CD4-positive, alpha-beta T cell treated with Interleukin-6 for 4 hours (primary cell): ENCODE data around the gene SORL1.
"Not testable (repeated sequence)": the region's sequence is repeated elsewhere in the genome, so short reads cannot be mapped to it uniquely, and the experiment has no call there.

ENCODE experiments used
- DNase-seq: peaks from one replicate; pipeline ENCODE4 v3.0.0-alpha.2; 2020; ENCODE audit warnings: mixed read lengths

SORL1 gene

DNA sequence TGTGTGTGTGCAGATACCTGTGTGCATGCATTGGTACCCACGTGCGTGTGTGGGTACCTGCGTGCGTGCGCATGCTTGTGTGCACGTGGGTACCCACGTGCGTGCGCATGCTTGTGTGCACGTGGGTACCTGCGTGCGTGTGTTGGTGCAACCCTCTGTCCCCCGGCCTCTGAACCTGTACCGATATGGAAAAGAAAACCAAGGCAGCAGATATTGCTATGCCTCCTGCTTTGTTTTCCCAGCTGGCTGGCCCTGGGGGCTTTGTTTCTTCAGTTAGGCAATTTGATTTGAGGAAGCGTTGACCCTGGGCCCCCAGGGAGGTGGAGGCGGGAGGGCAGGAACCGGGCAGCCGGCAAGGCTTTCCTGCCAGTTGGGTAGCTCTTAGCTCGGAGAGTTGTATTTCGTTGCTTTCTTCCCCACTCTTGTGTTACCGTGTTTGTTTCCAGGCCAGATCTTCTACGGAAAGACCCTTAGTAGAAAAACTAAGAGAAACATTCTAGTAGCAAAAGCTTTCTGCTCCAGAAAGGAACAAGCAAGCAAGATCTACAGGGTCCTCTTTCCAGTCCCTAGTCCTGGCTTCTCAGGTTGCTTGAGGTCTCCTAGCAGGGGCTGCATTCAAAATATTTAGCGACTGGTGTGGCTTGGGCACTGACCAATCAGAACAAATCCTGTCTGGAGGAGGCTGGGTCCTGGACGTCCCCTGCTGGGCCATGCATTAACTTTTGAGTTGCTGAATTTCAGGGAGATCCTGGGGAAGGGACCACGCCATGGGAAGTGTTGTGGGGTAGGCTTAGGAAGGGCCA, 27.0 kb downstream of the SORL1 start:
- DNase-seq: no peak

DNA sequence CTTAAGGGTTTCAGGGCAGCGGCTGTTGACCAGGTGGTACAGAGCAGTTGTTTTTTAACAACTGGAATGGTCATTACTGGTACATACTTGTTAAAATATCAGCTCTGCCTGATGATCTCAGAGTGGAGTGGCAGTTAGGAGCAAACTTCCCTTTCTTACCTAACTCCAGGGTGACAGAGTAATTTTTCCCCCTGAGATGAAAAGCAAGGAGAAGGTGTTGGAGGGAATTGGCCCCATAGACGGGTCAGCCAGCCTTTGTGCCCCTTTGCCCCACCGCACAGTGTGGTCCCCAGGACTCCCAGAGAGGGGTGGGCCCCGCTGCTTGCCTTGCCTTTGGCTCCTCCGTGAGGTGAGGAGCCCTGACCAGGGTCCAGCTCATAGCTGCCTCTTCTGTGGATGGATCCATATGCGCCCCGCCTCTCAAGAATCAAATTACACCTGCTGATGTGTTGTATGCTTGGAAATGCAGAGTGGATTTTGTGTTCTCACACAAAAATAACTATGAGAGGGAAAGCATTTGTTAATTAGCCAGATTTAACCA, 27.7 kb downstream of the SORL1 start:
- no peak for DNase-seq

DNA sequence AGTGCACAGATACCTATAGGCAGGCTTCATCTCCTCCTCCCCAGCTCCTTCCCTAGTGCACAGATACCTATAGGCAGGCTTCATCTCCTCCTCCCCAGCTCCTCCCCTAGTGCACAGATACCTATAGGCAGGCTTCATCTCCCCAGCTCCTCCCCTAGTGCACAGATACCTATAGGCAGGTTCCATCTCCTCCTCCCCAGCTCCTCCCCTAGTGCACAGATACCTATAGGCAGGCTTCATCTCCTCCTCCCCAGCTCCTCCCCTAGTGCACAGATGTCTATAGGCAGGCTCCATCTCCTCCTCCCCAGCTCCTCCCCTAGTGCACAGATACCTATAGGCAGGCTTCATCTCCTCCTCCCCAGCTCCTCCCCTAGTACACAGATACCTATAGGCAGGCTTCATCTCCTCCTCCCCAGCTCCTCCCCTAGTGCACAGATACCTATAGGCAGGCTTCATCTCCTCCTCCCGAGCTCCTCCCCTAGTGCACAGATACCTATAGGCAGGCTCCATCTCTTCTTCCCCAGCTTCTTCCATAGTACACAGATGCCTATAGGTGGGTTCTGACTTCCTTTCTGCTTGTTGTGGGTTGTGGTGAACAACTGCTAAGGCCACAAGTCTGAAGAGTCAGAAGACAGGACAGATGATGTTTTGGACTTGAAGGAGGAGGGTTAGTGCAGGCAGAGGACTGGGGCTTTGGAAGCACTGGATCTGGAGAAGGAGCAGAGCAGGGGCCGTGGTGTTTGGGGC, 29.5 kb downstream of the SORL1 start:
- DNase-seq: peak; percentile 63

DNA sequence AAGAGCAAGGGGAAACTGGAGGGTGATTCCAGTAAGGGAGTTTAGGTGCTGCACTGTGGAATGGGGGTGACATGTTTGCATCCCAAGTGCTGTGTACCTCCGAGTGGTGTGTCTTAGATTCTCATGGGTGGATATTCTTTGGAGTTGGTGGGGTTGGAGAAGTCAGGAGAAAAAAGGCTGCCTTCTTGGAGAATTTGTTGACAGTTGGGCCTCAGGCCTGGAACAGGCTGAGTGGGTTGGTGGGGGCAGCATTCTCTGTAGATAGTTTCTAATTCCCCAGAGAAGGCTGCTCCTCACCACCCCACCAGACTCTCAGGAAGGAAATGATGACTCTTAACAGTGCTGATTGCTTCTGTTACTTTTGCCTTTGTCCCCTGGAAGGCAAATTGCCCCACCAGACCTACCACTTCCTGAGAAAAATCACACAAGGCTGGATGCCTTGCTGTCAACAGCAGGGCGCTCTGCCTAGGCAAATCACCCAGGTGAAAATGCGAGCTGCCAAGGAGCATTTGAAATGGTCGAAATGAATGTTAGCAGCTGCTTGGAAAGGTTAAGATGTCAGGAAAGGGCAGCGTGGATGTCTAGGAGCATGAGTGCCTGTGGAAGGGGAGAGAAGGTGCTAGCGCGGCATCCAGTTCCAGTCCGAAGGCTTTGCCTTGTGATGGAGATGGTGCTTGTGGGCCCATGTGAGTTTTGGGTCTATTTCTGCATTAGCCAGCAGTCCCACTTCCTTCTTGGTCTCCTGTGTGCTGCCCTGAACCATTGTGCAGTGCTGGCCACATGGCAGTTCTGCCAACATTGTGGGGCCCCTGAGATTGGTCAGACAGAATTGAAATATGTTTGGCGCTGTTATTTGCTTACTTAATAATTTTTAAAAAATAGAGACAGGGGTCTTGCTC, 30.4 kb downstream of the SORL1 start:
- peak; percentile 80 for DNase-seq

DNA sequence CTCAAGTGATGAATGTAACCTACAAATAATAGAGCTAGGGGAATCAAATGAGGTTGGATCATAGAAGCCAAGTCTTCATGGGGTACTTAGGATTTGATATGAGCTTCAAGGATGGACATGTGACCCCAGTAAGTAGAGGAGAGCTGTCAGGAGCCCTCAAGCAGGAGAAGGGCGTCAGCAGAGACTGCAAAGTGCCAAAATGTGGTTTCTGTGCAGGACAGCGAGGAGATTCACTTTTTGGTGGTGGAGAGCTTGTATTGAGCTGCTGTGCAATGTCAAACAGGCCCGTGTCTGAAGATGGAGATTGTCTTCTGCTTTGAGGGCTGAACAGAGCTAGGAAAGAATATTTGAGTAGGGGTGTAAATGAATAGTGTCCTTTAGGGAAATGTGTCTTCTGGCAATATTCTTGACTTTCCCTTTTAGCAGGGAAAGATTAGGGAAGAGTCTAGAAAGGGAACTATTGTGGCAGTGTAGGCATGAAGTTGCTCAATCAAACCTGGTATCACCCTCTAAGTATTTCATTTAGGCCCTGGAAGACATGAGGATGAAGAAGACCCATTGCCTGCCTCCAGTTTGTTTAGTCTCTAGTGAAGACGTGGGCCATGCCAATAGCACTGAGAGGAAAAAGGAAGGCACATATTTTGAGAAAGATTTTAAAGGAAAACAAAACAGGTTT, 31.8 kb downstream of the SORL1 start:
- DNase-seq: no peak

DNA sequence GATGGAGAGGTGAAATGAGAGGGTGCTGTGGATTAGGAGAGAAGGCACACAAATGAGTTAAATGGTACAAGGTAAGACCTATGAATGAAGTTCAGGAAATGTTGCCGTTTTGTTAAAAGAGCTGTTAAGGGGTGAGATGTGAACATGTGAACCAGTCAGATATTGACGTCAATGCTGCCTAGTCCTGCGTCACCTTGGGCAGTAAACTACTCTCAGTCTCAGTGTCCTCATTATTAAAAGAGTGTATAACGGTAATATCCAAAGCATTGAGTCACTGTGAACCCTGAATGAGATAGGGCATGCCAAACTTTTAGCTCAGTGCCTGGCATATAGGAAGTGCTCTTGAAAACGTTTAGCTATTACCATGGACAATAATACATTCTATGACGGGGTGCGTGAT, 33.1 kb downstream of the SORL1 start:
- DNase-seq: no peak

DNA sequence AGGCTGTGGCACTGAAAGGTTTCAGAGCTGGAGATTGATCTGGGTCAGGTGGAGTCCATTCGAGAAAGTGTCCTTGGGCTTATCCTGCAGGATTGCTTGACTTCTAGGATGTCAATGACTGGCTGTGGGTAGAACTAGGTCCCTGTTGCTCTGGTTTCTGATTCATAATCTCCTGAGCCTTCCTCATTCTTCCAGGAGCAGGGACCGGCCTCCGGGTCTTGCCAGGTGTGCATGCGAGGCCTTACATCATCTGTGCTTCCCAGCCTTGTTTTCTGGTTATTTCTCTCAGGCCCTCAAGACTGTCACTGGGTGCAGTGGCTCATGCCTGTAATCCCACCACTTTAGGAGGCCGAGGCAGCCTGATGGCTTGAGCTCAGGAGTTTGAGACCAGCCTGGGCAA, 33.9 kb downstream of the SORL1 start:
- DNase-seq: no peak

DNA sequence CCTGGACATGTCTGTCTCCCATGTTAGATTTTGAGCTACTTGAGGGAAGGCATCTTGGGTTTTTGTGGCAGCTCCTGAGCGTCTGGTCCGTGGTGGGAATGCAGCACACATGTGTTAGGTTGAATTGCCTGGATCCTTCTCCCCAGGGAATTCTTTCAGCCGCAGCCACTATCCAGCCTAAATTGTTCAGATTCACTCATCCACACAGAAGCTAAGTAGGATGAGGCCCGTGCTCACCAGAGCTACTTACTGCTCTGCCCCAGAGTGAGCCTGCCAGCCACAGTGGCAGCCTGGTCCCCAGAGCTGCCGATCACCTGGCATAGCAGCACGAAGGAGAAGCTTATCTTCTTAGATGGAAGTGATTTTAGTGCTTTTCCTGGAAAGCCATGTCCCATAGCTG, 35.1 kb downstream of the SORL1 start:
- DNase-seq: no peak

DNA sequence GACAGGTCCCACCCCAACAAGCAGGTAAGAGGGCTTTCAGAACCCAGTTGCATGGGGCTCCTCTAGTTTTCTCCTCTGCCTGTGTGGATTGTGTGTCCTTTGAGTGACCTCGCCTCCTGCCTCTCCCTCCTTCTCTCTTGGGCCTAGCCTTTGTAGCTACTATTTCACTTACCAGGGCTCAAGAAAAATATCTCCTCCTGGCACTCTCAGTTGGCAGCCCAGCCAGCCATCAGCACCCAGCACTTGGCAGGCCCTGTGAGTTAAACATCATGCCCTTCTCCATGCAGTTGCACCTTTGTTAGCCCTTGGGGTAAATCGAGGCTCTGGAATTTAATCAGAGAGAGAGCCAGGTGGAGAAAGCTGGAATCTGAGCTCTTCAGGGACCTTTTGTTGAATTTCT, 36.1 kb downstream of the SORL1 start:
- no peak for DNase-seq

DNA sequence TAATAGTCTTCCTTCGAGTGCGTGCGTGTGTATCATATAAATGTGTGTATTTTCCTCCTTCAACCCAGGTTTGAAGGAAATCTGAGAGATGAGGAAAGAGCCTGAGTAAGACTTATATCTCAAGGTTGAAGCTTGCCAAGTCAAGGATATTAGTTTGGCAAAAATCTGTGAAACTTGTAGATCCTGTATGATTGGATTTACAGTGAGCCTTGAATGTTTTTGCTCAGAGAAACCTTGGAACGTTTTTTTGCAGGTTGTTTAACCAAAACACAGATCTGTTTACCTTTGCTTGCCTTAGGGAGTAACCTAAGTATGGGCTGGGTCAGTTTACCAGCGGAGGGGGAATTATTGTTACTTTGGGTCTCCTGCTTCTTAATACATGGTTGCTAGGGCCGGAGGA, 36.5 kb downstream of the SORL1 start:
- no peak for DNase-seq

DNA sequence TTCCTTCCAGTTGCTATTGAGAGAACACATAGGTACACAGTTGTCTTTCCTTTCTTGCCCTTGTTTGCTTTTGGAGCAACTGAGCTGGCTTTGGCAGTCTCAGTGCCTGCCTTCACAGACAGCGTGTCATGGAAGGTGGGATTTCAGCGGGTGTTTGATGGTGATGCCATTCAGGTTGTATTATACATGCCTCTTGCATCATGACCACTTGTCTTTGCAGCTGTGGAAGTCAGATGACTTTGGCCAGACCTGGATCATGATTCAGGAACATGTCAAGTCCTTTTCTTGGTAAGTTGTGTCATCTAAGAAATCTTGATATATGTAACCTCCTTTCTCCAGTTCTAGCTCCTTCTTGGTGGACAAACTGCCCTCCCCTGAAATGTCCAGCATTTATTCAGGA, 37.7 kb downstream of the SORL1 start:
- no peak for DNase-seq

DNA sequence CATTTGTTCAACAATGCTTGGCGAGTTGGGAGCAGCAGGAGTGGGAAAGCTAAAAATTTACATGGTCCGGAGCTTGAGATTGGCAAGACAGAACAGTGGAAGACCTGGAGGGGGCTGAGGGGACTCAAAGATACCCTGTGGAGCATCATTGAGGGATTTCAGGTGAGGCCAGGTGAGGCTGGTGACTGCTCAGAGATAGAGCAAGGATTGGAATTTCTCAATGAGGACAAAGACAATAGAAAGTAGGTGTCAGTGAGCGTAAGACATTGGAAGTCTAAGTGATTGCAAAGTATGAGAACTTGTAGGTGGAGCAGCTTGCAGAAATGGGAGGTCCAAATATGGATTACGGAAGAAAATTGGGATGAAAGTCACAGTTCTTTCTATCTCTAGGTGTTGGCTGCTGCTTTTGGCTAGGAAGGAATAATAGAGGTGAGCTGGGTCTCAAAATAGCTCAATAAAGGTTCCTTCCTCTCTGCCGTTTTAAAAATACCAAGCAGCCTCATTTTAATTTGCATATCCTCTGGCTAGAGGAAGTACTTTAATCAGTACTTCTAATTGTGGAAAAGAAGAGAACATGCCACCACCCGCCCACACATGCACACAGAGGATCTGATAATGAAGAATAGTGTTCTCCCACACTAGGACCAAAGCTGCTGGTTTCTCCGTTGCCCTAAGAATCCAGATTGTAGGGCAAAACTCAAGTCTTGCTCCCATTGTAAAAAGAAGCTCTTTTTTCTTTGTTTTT, 42.4 kb downstream of the SORL1 start:
- peak; percentile 56 for DNase-seq

DNA sequence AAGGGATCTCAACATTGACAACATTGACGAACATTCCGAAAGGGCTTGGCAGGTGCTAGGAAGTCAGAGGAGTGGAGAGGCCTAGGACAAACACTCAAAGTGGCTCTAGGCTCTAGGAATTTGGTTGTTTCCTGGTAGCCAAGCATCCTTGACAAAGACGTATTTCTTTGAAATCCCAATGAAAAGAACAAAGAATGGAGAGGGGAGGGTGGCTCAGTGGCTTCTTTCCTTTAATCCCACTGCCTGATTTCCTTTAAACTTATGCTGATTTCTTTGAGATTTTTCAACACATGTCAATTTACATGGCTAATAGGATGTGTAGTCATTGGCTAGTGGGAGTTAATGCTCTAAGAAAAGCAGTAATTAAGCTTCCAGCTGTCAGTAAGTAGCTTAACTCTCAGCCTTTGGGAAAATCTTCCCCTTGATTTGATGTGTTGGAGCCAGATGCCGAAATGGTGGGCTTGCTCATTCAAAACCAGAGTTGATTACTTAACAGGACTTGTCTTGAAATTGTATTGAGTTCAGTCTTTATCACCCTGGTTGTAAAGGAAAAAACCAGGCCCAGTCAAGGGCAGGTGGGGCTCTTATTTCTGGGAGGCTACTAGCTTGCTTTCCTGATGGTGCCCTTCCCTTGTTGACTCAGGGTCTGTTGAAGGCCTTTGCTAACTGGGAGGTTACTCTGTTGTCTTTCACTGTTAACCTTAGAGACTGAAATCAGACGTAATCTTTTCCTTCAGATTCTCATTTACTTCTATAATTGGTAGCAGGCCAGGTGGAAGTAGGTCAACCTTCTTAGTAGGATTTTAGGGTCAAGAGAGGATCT, 45.3 kb downstream of the SORL1 start:
- no peak for DNase-seq

DNA sequence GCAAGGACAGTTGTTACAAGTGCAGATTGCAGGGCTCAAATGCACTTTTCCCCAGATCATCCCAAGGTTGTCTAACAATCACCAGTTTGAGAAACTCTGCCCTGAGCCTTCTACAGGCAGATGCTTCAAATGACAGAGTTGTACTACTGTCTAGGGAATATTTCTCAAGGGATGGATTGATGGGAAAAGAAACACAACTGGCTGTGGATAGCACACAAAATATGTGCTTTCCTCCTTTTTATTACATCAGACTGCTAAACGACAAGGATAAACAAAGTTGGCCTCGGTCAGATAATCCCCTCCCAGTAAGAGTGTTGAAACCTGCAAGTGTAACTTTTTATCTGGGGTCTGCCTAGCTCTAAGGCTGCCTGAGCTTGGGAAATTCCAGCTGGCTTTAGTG, 47.3 kb downstream of the SORL1 start:
- DNase-seq: no peak

DNA sequence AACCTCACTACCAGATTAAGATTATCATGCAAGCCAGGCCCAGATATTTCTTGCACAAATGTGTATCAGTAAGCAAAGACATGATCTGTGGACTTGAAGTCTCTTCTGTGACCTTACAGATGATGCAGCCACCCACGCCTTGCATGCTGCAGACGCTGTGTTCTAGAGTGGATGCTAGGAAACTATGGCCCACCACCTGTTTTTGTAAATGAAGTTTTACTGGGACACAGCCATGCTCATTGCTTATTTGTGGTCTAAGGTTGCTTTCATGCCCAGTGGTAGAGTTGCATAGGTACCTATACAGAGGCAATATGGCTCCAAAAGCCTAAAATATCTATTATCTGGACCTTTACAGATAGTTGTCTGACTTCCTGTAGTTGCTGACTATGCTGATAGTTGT, 48.2 kb downstream of the SORL1 start:
- DNase-seq: no peak

DNA sequence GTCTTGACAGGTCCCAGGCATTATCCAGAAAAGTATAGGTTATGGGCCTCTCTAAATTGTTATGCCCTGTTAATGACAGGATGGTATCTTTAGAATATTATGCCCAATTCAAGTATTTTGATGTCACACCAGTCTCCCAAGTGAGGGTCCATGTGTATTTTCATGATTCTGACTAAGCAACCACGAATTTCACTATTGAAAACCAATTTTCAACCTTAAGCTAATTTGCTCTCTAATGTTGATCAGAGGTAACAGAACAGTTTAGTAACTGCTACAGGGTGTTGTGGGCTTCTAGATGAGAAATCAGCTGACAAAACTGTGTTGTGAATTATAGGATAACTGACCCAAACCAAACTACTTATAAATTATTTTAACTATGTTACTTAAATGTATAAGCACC, 48.6 kb downstream of the SORL1 start:
- no peak for DNase-seq

DNA sequence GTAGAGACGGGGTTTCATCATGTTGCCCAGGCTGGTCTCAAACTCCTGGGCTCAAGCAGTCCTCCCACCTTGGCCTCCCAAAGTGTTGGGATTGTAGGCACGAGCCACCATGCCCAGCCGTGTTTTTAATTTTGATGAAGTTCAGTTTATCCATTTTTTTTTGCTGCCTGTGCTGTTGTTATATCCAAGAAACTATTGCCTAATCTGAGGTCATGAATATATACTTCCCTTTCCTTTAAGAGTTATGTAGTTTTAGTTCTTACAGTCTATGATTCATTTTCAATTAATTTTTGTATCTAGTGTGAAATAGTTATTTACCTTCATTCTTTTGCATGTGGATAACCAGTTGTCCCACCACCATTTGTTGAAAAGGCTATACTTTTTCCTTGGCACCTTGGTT, 50.9 kb downstream of the SORL1 start:
- DNase-seq: no peak

DNA sequence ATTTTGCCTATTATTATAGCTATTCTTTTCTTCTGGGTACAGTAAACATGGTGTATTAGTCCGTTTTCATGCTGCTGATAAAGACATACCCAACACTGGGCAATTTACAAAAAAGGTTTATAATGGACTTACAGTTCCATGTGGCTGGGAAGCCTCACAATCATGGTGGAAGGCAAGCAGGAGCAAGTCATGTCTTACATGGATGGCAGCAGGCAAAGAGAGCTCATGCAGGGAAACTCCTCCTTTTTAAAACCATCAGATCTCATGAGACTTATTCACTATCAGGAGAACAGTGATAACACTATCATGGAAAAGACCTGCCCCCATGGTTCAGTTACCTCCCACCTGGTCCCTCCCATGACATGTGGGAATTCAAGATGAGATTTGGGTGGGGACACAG, 54.1 kb downstream of the SORL1 start:
- not testable (repeated sequence) for DNase-seq

DNA sequence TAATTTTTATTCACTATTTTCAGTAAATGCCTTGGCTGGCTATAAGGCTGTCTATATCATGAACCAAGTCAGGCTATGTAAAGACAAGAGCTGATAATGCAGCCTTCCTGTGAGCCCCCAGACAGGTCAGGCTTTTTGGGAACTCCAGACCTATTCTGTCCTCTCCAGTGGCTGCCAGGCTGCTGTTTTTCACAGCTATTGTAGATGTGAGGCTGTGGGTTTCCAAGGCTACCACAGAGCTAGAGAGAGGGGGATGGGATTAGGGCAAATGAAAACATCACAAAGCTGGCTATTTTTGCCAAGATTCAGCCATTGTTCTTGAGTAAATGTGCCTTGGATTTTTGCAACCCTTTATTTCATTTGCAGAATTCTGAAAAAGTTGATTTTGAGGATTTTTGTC, 56.3 kb downstream of the SORL1 start:
- DNase-seq: no peak

DNA sequence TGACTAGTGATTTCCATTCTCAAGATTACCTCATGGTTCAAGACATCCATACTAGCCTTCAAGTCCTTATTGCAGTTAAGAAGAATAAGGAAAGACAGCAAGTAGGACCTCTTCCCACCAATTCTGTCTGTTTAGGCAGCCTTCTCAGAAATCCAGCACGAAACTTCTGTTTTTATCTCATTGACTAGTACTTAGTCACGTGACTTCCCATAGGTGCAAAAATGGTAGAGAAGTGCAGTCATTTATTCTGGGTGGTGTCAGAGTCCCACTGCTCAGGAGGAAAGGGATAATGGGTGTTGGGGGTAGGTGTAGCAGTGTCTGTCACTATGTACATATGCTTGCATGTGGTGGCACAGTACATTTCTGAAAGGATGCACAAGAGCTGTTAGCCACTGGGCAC, 58.3 kb downstream of the SORL1 start:
- DNase-seq: no peak
